Measurements from ENCODE around the gene LAMTOR3. TPM values are rescaled to one million over a fixed set of nuclear protein-coding genes. Genes with fewer than 3 reads are reported as not detected.

Gene LAMTOR3
- total and polyA plus RNA-seq, 4 donors: 13.5 to 26.3 (median 19.8) TPM

DNA sequence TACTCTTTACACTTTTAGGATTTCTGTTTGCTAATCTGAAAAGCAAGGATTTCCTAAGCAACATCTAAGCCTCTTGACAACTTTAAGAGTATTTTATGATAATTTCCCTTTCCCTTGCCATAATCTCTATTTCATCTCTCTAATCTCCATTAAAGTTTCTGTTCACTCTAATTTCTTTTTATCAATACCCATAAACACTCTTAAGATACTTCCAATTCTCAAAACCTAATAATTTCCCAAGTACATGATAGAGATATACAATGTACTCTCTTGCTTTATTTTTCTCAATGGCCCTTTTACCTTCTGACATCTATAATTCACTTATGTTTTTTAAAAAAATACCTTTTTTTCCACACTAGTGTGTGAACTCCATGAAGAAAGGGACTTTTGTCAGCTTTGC, 50.8 kb downstream of the LAMTOR3 start:
- H3K27ac ChIP-seq (ENCODE audit: low read depth in 1 of 2, low read length in 2 of 2): no peak overlapping the region
- H3K4me1 ChIP-seq (ENCODE audit: control insufficient read depth in 4 of 4, insufficient read depth in 4 of 4, low read length in 3 of 4): no peaks in the 10 kb centered on the region
- H3K9ac ChIP-seq (ENCODE audit: low read depth in 1 of 2, low read length in 2 of 2): no peak overlapping the region
- H3K36me3 ChIP-seq (ENCODE audit: control insufficient read depth in 4 of 4, insufficient read depth in 3 of 4, low read depth in 1 of 4, low read length in 3 of 4): no peaks in the 10 kb centered on the region
- DNase-seq (ENCODE audit: low spot score): no peak
- H3K4me3 ChIP-seq (ENCODE audit: low read depth in 1 of 3, low read length in 3 of 3): no peak overlapping the region
- no peaks in the 10 kb centered on the region for H3K9me3 ChIP-seq (ENCODE audit: control insufficient read depth in 4 of 4, low read length in 3 of 4)
- TF ChIP-seq YY1 (IDR thresholded peaks at IDR 0.05): no peak
- TF ChIP-seq, protein P1, sequence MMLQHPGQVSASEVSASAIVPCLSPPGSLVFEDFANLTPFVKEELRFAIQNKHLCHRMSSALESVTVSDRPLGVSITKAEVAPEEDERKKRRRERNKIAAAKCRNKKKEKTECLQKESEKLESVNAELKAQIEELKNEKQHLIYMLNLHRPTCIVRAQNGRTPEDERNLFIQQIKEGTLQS (IDR thresholded peaks at IDR 0.05): no peak
- TF ChIP-seq, protein P2, sequence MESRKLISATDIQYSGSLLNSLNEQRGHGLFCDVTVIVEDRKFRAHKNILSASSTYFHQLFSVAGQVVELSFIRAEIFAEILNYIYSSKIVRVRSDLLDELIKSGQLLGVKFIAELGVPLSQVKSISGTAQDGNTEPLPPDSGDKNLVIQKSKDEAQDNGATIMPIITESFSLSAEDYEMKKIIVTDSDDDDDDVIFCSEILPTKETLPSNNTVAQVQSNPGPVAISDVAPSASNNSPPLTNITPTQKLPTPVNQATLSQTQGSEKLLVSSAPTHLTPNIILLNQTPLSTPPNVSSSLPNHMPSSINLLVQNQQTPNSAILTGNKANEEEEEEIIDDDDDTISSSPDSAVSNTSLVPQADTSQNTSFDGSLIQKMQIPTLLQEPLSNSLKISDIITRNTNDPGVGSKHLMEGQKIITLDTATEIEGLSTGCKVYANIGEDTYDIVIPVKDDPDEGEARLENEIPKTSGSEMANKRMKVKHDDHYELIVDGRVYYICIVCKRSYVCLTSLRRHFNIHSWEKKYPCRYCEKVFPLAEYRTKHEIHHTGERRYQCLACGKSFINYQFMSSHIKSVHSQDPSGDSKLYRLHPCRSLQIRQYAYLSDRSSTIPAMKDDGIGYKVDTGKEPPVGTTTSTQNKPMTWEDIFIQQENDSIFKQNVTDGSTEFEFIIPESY (IDR thresholded peaks at IDR 0.05): no peak
- TF ChIP-seq RAD21 (IDR thresholded peaks at IDR 0.05): no peak
- TF ChIP-seq, protein P3, sequence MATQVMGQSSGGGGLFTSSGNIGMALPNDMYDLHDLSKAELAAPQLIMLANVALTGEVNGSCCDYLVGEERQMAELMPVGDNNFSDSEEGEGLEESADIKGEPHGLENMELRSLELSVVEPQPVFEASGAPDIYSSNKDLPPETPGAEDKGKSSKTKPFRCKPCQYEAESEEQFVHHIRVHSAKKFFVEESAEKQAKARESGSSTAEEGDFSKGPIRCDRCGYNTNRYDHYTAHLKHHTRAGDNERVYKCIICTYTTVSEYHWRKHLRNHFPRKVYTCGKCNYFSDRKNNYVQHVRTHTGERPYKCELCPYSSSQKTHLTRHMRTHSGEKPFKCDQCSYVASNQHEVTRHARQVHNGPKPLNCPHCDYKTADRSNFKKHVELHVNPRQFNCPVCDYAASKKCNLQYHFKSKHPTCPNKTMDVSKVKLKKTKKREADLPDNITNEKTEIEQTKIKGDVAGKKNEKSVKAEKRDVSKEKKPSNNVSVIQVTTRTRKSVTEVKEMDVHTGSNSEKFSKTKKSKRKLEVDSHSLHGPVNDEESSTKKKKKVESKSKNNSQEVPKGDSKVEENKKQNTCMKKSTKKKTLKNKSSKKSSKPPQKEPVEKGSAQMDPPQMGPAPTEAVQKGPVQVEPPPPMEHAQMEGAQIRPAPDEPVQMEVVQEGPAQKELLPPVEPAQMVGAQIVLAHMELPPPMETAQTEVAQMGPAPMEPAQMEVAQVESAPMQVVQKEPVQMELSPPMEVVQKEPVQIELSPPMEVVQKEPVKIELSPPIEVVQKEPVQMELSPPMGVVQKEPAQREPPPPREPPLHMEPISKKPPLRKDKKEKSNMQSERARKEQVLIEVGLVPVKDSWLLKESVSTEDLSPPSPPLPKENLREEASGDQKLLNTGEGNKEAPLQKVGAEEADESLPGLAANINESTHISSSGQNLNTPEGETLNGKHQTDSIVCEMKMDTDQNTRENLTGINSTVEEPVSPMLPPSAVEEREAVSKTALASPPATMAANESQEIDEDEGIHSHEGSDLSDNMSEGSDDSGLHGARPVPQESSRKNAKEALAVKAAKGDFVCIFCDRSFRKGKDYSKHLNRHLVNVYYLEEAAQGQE (IDR thresholded peaks at IDR 0.05): no peak
- TF ChIP-seq RXRA (IDR thresholded peaks at IDR 0.05): no peak
- no peak for TF ChIP-seq JUND (IDR thresholded peaks at IDR 0.05)
- no peak for TF ChIP-seq FOXA1 (IDR thresholded peaks at IDR 0.05)
- TF ChIP-seq SP1 (IDR thresholded peaks at IDR 0.05): no peak
- TF ChIP-seq HNF4G (IDR thresholded peaks at IDR 0.05): no peak
- no peak for TF ChIP-seq TAF1 (conservative IDR thresholded peaks at IDR 0.05)
- TF ChIP-seq HNF4A (conservative IDR thresholded peaks at IDR 0.05): no peak
- TF ChIP-seq, protein P4, sequence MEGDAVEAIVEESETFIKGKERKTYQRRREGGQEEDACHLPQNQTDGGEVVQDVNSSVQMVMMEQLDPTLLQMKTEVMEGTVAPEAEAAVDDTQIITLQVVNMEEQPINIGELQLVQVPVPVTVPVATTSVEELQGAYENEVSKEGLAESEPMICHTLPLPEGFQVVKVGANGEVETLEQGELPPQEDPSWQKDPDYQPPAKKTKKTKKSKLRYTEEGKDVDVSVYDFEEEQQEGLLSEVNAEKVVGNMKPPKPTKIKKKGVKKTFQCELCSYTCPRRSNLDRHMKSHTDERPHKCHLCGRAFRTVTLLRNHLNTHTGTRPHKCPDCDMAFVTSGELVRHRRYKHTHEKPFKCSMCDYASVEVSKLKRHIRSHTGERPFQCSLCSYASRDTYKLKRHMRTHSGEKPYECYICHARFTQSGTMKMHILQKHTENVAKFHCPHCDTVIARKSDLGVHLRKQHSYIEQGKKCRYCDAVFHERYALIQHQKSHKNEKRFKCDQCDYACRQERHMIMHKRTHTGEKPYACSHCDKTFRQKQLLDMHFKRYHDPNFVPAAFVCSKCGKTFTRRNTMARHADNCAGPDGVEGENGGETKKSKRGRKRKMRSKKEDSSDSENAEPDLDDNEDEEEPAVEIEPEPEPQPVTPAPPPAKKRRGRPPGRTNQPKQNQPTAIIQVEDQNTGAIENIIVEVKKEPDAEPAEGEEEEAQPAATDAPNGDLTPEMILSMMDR (IDR thresholded peaks at IDR 0.05; ENCODE audit: low read depth, low read length, missing input control): no peak
- TF ChIP-seq, protein P5, sequence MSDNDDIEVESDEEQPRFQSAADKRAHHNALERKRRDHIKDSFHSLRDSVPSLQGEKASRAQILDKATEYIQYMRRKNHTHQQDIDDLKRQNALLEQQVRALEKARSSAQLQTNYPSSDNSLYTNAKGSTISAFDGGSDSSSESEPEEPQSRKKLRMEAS (IDR thresholded peaks at IDR 0.05): no peak
- no peak for TF ChIP-seq FOXA2 (IDR thresholded peaks at IDR 0.05)
- no peak for TF ChIP-seq GABPA (IDR thresholded peaks at IDR 0.05 in 1 of 2, conservative IDR thresholded peaks at IDR 0.05 in 1 of 2)
- TF ChIP-seq NR2F2 (IDR thresholded peaks at IDR 0.05): no peak
- no peak for TF ChIP-seq EGR1 (IDR thresholded peaks at IDR 0.05; ENCODE audit: low read depth in 2 of 2)
- H3K27me3 ChIP-seq (ENCODE audit: control insufficient read depth in 4 of 4, insufficient read depth in 4 of 4, low read length in 3 of 4): no peaks in the 10 kb centered on the region

Measured in liver (tissue), 9 donors.